GM12875 (cell line): ENCODE results near the gene ARHGEF17.

Source experiments
- H3K4me3 ChIP-seq: one replicate; pipeline ENCODE4 v1.5.1; 2011; ENCODE audit warnings: low read depth, low read length, control low read depth
- CTCF ChIP-seq: IDR thresholded peaks from 2 replicates; pipeline ENCODE4 v1.5.1; 2011; ENCODE audit warnings: low read depth, mild to moderate bottlenecking, control low read depth, inconsistent platforms, low read length, moderate library complexity, borderline replicate concordance; ENCODE audit not compliant: insufficient read depth

Gene ARHGEF17

DNA sequence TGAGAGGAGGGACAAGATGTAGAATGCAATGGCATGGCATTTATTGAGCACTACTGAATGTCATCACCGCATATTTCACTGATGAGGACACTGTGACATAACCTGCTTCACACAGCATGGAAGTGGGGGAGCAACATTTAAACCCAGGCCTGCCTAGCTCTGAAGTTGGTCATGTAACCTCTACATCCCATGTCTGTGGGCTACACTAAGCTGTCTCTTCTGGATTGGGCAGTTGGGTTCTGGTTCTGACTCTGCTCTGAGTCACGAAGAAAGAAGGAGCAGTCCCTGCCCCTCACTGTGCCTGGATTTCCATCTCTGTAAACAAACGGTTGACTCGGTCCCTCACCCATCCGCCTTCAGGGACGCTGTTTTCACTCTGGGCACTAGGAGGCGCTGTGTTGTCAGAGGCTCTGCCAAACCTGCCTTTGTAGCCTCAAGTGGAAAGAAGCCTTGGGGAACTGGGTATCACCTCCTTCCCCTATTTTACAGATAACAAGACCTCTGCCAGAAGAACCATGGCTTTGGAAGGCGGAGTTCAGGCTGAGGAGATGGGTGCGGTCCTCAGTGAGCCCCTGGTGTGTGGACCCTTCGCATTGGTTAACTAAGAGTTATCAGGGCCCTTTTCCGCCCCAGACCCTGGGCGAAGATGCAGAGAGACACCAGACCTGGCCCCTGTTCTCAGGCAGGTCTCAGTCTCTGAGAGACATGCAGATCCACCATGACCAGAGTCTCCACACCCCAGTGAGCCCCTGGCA, 12.7 kb upstream of the ARHGEF17 start:
- H3K4me3 ChIP-seq: no peak overlapping the region
- TF ChIP-seq CTCF: peak; percentile 96

- TF ChIP-seq CTCF: no peak
- H3K4me3 ChIP-seq: no peak overlapping the region
Observed at GRCh38 chr11:73295996-73296318, 12.1 kb upstream of the ARHGEF17 start.

GRCh38 chr11:73296501-73297230, 11.4 kb upstream of the ARHGEF17 start:
- no peak for TF ChIP-seq CTCF
- no peak overlapping the region for H3K4me3 ChIP-seq

DNA sequence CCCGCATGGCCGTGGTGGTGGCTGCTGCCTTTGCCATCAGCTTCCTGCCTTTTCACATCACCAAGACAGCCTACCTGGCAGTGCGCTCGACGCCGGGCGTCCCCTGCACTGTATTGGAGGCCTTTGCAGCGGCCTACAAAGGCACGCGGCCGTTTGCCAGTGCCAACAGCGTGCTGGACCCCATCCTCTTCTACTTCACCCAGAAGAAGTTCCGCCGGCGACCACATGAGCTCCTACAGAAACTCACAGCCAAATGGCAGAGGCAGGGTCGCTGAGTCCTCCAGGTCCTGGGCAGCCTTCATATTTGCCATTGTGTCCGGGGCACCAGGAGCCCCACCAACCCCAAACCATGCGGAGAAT, 10.9 kb upstream of the ARHGEF17 start:
- no peak overlapping the region for H3K4me3 ChIP-seq
- TF ChIP-seq CTCF: no peak

DNA sequence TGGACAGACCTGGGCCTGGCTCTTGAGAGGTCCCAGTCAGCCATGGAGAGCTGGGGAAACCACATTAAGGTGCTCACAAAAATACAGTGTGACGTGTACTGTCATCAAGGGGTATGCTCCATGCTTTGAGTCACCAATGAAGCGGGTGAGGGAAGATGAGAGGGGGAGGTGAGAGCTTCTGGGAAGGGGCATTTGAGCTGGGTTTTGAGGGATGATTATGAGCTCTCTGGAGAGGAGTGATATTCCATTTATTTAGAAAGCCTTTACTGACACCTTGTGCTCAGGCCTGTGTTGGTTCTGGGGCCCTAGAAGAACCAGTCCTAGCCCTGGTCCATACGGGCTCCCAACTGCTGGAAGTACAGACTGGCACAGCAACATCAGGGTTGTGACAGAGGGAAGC, 10.4 kb upstream of the ARHGEF17 start:
- no peak for TF ChIP-seq CTCF
- no peak overlapping the region for H3K4me3 ChIP-seq

DNA sequence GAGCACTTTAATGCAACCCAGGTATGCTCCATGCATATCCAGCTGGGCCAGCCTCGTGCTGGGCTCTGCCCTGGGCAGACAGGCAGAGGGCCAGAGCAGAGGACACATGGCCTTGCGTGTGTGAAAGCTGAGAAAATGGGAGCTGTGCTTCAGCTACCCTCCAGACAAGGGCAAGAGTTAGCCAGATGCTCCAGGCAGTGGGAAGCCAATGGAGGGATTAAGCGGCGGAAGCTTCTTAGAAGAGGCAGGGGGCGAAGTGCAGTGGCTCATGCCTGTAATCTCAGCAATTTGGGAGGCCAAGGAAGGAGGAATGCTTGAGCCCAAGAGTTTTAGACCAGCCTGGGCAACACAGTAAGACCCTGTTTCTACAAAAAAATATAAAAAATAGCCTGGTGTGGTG, 9.8 kb upstream of the ARHGEF17 start:
- no peak overlapping the region for H3K4me3 ChIP-seq
- no peak for TF ChIP-seq CTCF

- no peak for TF ChIP-seq CTCF
- no peak overlapping the region for H3K4me3 ChIP-seq
Observed at GRCh38 chr11:73299751-73300150, 8.3 kb upstream of the ARHGEF17 start.
